ENCODE measurements around the gene PODXL2.
"Not testable (repeated sequence)": the region's sequence is repeated elsewhere in the genome, so short reads cannot be mapped to it uniquely, and the experiment has no call there.

Gene PODXL2

GRCh38 chr3:127678611-127679533, 49.9 kb downstream of the PODXL2 start:
- H3K27ac ChIP-seq (ENCODE audit: low read depth, low read length): no peak overlapping the region
- peaks cover 3% of the 10 kb centered on the region for H3K4me1 ChIP-seq (ENCODE audit: control insufficient read depth, insufficient read depth, low read length)
- H3K4me3 ChIP-seq (ENCODE audit: low read length): no peak overlapping the region
- H3K27me3 ChIP-seq (ENCODE audit: control insufficient read depth, insufficient read depth, low read length): no peaks in the 10 kb centered on the region
- H3K9ac ChIP-seq (ENCODE audit: low read length): no peak overlapping the region
- peaks cover 10% of the 10 kb centered on the region for H3K36me3 ChIP-seq (ENCODE audit: control insufficient read depth, insufficient read depth, low read length)

GRCh38 chr3:127679534-127680145, 50.7 kb downstream of the PODXL2 start:
- no peak overlapping the region for H3K4me3 ChIP-seq (ENCODE audit: low read length)
- no peaks in the 10 kb centered on the region for H3K4me1 ChIP-seq (ENCODE audit: control insufficient read depth, insufficient read depth, low read length)
- H3K9ac ChIP-seq (ENCODE audit: low read length): no peak overlapping the region
- no peak overlapping the region for H3K27ac ChIP-seq (ENCODE audit: low read depth, low read length)
- no peaks in the 10 kb centered on the region for H3K27me3 ChIP-seq (ENCODE audit: control insufficient read depth, insufficient read depth, low read length)
- H3K36me3 ChIP-seq (ENCODE audit: control insufficient read depth, insufficient read depth, low read length): peaks cover 10% of the 10 kb centered on the region

- H3K27me3 ChIP-seq (ENCODE audit: control insufficient read depth, insufficient read depth, low read length): no peaks in the 10 kb centered on the region
- H3K36me3 ChIP-seq (ENCODE audit: control insufficient read depth, insufficient read depth, low read length): peaks cover 10% of the 10 kb centered on the region
- H3K4me1 ChIP-seq (ENCODE audit: control insufficient read depth, insufficient read depth, low read length): no peaks in the 10 kb centered on the region
- no peak overlapping the region for H3K4me3 ChIP-seq (ENCODE audit: low read length)
- H3K27ac ChIP-seq (ENCODE audit: low read depth, low read length): no peak overlapping the region
- H3K9ac ChIP-seq (ENCODE audit: low read length): no peak overlapping the region
These were observed 51.2 kb downstream of the PODXL2 start for GRCh38 chr3:127680146-127680661.

- Histone ChIP-seq H3K9ac (ENCODE audit: low read length) (no peak overlapping the region), H3K36me3 (ENCODE audit: control insufficient read depth, insufficient read depth, low read length) (peaks cover 10% of the 10 kb centered on the region), H3K27me3 (ENCODE audit: control insufficient read depth, insufficient read depth, low read length) (no peaks in the 10 kb centered on the region), H3K4me3 (ENCODE audit: low read length) (no peak overlapping the region), H3K4me1 (ENCODE audit: control insufficient read depth, insufficient read depth, low read length) (no peaks in the 10 kb centered on the region), H3K27ac (ENCODE audit: low read depth, low read length) (no peak overlapping the region)
These were observed 51.8 kb downstream of the PODXL2 start for GRCh38 chr3:127680798-127681221.

- H3K36me3 ChIP-seq (ENCODE audit: control insufficient read depth, insufficient read depth, low read length); H3K9ac ChIP-seq (ENCODE audit: low read length); H3K4me3 ChIP-seq (ENCODE audit: low read length); H3K27me3 ChIP-seq (ENCODE audit: control insufficient read depth, insufficient read depth, low read length); H3K27ac ChIP-seq (ENCODE audit: low read depth, low read length); H3K4me1 ChIP-seq (ENCODE audit: control insufficient read depth, insufficient read depth, low read length): not testable (repeated sequence)
These were observed 53.2 kb downstream of the PODXL2 start for GRCh38 chr3:127682175-127682554.

- Histone ChIP-seq H3K4me1 (ENCODE audit: control insufficient read depth, insufficient read depth, low read length) (no peaks in the 10 kb centered on the region), H3K27me3 (ENCODE audit: control insufficient read depth, insufficient read depth, low read length) (no peaks in the 10 kb centered on the region), H3K27ac (ENCODE audit: low read depth, low read length) (no peak overlapping the region), H3K4me3 (ENCODE audit: low read length) (no peak overlapping the region), H3K9ac (ENCODE audit: low read length) (no peak overlapping the region), H3K36me3 (ENCODE audit: control insufficient read depth, insufficient read depth, low read length) (peaks cover 5% of the 10 kb centered on the region)
These were observed 53.6 kb downstream of the PODXL2 start for GRCh38 chr3:127682561-127682960.

- Histone ChIP-seq H3K27me3 (ENCODE audit: control insufficient read depth, insufficient read depth, low read length) (no peaks in the 10 kb centered on the region), H3K36me3 (ENCODE audit: control insufficient read depth, insufficient read depth, low read length) (peaks cover 3% of the 10 kb centered on the region), H3K27ac (ENCODE audit: low read depth, low read length) (no peak overlapping the region), H3K9ac (ENCODE audit: low read length) (no peak overlapping the region), H3K4me1 (ENCODE audit: control insufficient read depth, insufficient read depth, low read length) (peaks cover 21% of the 10 kb centered on the region), H3K4me3 (ENCODE audit: low read length) (no peak overlapping the region)
These were observed 56.1 kb downstream of the PODXL2 start for GRCh38 chr3:127684871-127685707.

GRCh38 chr3:127685708-127686511, 56.9 kb downstream of the PODXL2 start:
- Histone ChIP-seq H3K27ac (ENCODE audit: low read depth, low read length) (no peak overlapping the region), H3K4me3 (ENCODE audit: low read length) (no peak overlapping the region), H3K36me3 (ENCODE audit: control insufficient read depth, insufficient read depth, low read length) (no peaks in the 10 kb centered on the region), H3K27me3 (ENCODE audit: control insufficient read depth, insufficient read depth, low read length) (no peaks in the 10 kb centered on the region), H3K9ac (ENCODE audit: low read length) (no peak overlapping the region), H3K4me1 (ENCODE audit: control insufficient read depth, insufficient read depth, low read length) (peaks cover 29% of the 10 kb centered on the region)

- H3K36me3 ChIP-seq (ENCODE audit: control insufficient read depth, insufficient read depth, low read length): no peaks in the 10 kb centered on the region
- no peak overlapping the region for H3K27ac ChIP-seq (ENCODE audit: low read depth, low read length)
- no peak overlapping the region for H3K4me3 ChIP-seq (ENCODE audit: low read length)
- H3K4me1 ChIP-seq (ENCODE audit: control insufficient read depth, insufficient read depth, low read length): peaks cover 31% of the 10 kb centered on the region
- H3K9ac ChIP-seq (ENCODE audit: low read length): no peak overlapping the region
- H3K27me3 ChIP-seq (ENCODE audit: control insufficient read depth, insufficient read depth, low read length): no peaks in the 10 kb centered on the region
These were observed 57.5 kb downstream of the PODXL2 start for GRCh38 chr3:127686512-127686894.

GRCh38 chr3:127687228-127687737, 58.3 kb downstream of the PODXL2 start:
- H3K27ac ChIP-seq (ENCODE audit: low read depth, low read length): no peak overlapping the region
- no peaks in the 10 kb centered on the region for H3K36me3 ChIP-seq (ENCODE audit: control insufficient read depth, insufficient read depth, low read length)
- H3K4me1 ChIP-seq (ENCODE audit: control insufficient read depth, insufficient read depth, low read length): peaks cover 31% of the 10 kb centered on the region
- H3K9ac ChIP-seq (ENCODE audit: low read length): no peak overlapping the region
- H3K27me3 ChIP-seq (ENCODE audit: control insufficient read depth, insufficient read depth, low read length): no peaks in the 10 kb centered on the region
- no peak overlapping the region for H3K4me3 ChIP-seq (ENCODE audit: low read length)

GRCh38 chr3:127688022-127688415, 59.0 kb downstream of the PODXL2 start:
- Histone ChIP-seq H3K9ac (ENCODE audit: low read length) (no peak overlapping the region), H3K27me3 (ENCODE audit: control insufficient read depth, insufficient read depth, low read length) (no peaks in the 10 kb centered on the region), H3K4me1 (ENCODE audit: control insufficient read depth, insufficient read depth, low read length) (peaks cover 31% of the 10 kb centered on the region), H3K36me3 (ENCODE audit: control insufficient read depth, insufficient read depth, low read length) (peaks cover 3% of the 10 kb centered on the region), H3K27ac (ENCODE audit: low read depth, low read length) (peak overlapping the region; percentile 68), H3K4me3 (ENCODE audit: low read length) (no peak overlapping the region)

Measured in rectal smooth muscle tissue (tissue), 1 donor.